ENCODE data around the gene FRMD4B. TPM values are rescaled to one million over a fixed set of nuclear protein-coding genes. Genes with fewer than 3 reads are reported as not detected.
"Not testable (repeated sequence)": the region's sequence is repeated elsewhere in the genome, so short reads cannot be mapped to it uniquely, and the experiment has no call there.

FRMD4B gene
- total RNA-seq, 4 donors from 2014 or later = 9.3 to 54.5 (median 27.9) TPM

DNA sequence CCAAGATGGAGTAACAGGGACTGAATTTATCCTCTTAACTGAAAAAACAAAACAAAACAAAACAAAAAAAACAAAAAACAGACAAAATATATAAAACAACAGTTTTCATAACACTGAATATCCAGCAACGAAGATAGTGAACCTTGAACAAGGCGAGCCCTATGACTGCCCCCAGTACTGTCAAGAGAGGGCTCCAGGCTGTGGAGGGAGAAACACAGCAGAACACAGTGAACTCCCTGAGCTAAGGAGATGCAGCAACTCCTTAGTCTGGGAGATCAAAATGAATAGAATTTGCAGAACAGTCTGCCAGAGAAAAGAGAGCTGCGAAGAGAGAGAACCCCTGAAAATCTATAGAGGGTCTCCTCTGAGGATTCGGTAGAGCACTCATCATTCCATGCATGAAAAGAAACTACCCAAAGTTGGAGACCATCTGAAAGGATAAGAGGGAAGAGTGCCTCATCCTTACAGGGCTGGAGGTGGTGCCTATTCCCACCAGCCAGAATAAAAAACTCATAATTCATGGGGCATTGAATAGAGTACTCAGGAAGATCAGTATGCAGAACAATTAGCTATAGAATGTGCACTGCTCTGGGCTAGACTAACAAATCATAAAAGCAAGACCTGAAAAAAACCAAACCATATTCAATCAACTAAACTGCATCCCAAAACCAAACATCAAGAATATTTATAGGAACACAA is 101.8 kb downstream of the FRMD4B start:
- Histone ChIP-seq H3K36me3 (no peaks in the 10 kb centered on the region), H3K4me3 (no peak overlapping the region), H3K4me1 (no peaks in the 10 kb centered on the region), H3K27ac (no peak overlapping the region), H3K9me3 (no peaks in the 10 kb centered on the region), H3K27me3 (no peaks in the 10 kb centered on the region)
- no peak for DNase-seq
- TF ChIP-seq POLR2A (IDR thresholded peaks at IDR 0.05) (no peak), CTCF (IDR thresholded peaks at IDR 0.05) (no peak)

GRCh38 chr3:69283496-69283895 is 102.4 kb downstream of the FRMD4B start:
- Histone ChIP-seq H3K27ac (no peak overlapping the region), H3K36me3 (no peaks in the 10 kb centered on the region), H3K27me3 (no peaks in the 10 kb centered on the region), H3K4me3 (no peak overlapping the region), H3K9me3 (no peaks in the 10 kb centered on the region), H3K4me1 (no peaks in the 10 kb centered on the region)
- TF ChIP-seq POLR2A (IDR thresholded peaks at IDR 0.05) (no peak), CTCF (IDR thresholded peaks at IDR 0.05) (no peak)
- DNase-seq = no peak

- H3K36me3 ChIP-seq = no peaks in the 10 kb centered on the region
- no peak for DNase-seq
- no peak overlapping the region for H3K27ac ChIP-seq
- no peaks in the 10 kb centered on the region for H3K4me1 ChIP-seq
- TF ChIP-seq POLR2A (IDR thresholded peaks at IDR 0.05) = no peak
- TF ChIP-seq CTCF (IDR thresholded peaks at IDR 0.05) = no peak
- H3K27me3 ChIP-seq = no peaks in the 10 kb centered on the region
- no peak overlapping the region for H3K4me3 ChIP-seq
- H3K9me3 ChIP-seq = no peaks in the 10 kb centered on the region
These were observed 103.7 kb downstream of the FRMD4B start for GRCh38 chr3:69282181-69282580.

GRCh38 chr3:69277403-69277802 is 108.5 kb downstream of the FRMD4B start:
- not testable (repeated sequence) for H3K4me1 ChIP-seq, DNase-seq

DNA sequence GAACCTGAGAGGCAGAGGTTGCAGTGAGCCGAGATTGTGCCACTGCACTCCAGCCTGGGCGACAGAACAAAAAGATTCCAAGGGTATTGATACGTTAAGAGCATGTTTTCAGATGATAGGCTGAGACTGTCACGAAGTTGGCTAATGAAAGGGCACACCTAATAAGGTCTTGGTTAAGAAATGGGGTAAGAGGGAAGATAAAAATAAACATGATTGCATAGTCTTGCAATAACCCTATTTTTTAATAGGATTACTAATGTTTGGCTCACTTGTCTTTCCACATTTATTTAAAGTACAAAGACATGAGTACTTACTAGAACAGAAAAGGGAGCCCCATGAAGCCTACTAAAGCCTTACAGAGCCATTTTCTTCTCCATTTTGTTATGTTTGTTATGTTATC is 109.0 kb downstream of the FRMD4B start:
- TF ChIP-seq CTCF (IDR thresholded peaks at IDR 0.05) (no peak), POLR2A (IDR thresholded peaks at IDR 0.05) (no peak)
- Histone ChIP-seq H3K27ac (no peak overlapping the region), H3K9me3 (no peaks in the 10 kb centered on the region), H3K36me3 (no peaks in the 10 kb centered on the region), H3K4me3 (no peak overlapping the region), H3K27me3 (no peaks in the 10 kb centered on the region), H3K4me1 (no peaks in the 10 kb centered on the region)
- no peak for DNase-seq

More at GRCh38 chr3:69277403-69277802, 108.5 kb downstream of the FRMD4B start:
- not testable (repeated sequence) for H3K27me3 ChIP-seq, H3K4me3 ChIP-seq, H3K36me3 ChIP-seq, H3K27ac ChIP-seq, H3K9me3 ChIP-seq

DNA sequence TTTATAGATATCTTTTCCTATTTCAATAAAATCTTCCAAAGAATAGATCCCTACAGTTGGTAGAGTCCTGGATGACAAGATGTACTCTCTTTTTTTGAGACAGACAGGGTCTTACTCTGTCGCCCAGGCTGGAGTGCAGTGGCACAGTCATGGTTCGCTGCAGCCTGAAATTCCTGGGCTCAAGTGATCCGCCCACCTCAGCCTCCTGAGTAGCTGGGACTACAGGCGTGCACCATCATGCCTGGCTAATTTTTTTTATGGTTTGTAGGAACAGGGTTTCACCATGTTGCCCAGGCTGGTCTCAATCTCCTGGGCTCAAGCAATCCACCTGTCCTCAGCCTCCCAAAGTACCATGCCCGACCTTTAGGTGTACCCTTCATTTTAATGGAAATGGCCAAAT is 109.7 kb downstream of the FRMD4B start:
- H3K9me3 ChIP-seq, DNase-seq, H3K4me3 ChIP-seq, H3K27ac ChIP-seq, H3K27me3 ChIP-seq, H3K4me1 ChIP-seq, H3K36me3 ChIP-seq: not testable (repeated sequence)

GRCh38 chr3:69273896-69274295 is 112.0 kb downstream of the FRMD4B start:
- no peak overlapping the region for H3K4me3 ChIP-seq
- no peaks in the 10 kb centered on the region for H3K4me1 ChIP-seq
- no peaks in the 10 kb centered on the region for H3K27me3 ChIP-seq
- TF ChIP-seq POLR2A (IDR thresholded peaks at IDR 0.05) = no peak
- no peak for TF ChIP-seq CTCF (IDR thresholded peaks at IDR 0.05)
- H3K9me3 ChIP-seq = no peaks in the 10 kb centered on the region
- no peak for DNase-seq
- no peak overlapping the region for H3K27ac ChIP-seq
- H3K36me3 ChIP-seq = no peaks in the 10 kb centered on the region
